Osteocyte (in vitro differentiated cells): ENCODE results near the gene TMEM94. TPM values are rescaled to one million over a fixed set of nuclear protein-coding genes. Genes with fewer than 3 reads are reported as not detected.

Source experiments
- DNase-seq: peaks from one replicate; pipeline ENCODE4 v3.0.0; 2021; ENCODE audit warnings: mixed read lengths; ENCODE audit not compliant: unreplicated experiment; ENCODE audit errors: extremely low spot score
- H3K27ac Mint-ChIP-seq: one replicate; pipeline ENCODE4 v1.8.0; 2021; ENCODE audit warnings: mild to moderate bottlenecking, mixed read lengths; ENCODE audit not compliant: unreplicated experiment
- H3K27me3 Mint-ChIP-seq: one replicate; pipeline ENCODE4 v1.8.0; 2021; ENCODE audit warnings: mixed read lengths; ENCODE audit not compliant: unreplicated experiment
- H3K36me3 Mint-ChIP-seq: one replicate; pipeline ENCODE4 v1.8.0; 2021; ENCODE audit warnings: mixed read lengths; ENCODE audit not compliant: unreplicated experiment
- H3K4me1 Mint-ChIP-seq: one replicate; pipeline ENCODE4 v1.8.0; 2021; ENCODE audit warnings: mixed read lengths; ENCODE audit not compliant: unreplicated experiment
- H3K4me3 Mint-ChIP-seq: one replicate; pipeline ENCODE4 v1.8.0; 2021; ENCODE audit warnings: mild to moderate bottlenecking, moderate library complexity, mixed read lengths; ENCODE audit not compliant: unreplicated experiment
- H3K9me3 Mint-ChIP-seq: one replicate; pipeline ENCODE4 v1.8.0; 2021; ENCODE audit warnings: mixed read lengths; ENCODE audit not compliant: unreplicated experiment
- CTCF ChIP-seq: fragments of 200-600 bp; sonication (generic); IDR thresholded peaks from 2 replicates; pipeline ENCODE4 v1.5.0; 2021; ENCODE audit warnings: antibody characterized with exemption, mild to moderate bottlenecking, moderate library complexity
- total RNA-seq: library from RNA; stranded (reverse); gene quantifications from 2 replicates; pipeline ENCODE4 v1.2.1, GENCODE V29; 2021

The TMEM94 gene
- total RNA-seq, 1 donor from 2014 or later, result 78.4 TPM

- H3K36me3 Mint-ChIP-seq, result no peaks in the 10 kb centered on the region
Observed at GRCh38 chr17:75542229-75542628, 85.8 kb downstream of the TMEM94 start.

GRCh38 chr17:75542728-75543336 is 86.4 kb downstream of the TMEM94 start:
- no peak overlapping the region for H3K4me3 Mint-ChIP-seq
- no peak for DNase-seq
- no peak for TF ChIP-seq CTCF
- no peaks in the 10 kb centered on the region for H3K36me3 Mint-ChIP-seq
- no peak overlapping the region for H3K27ac Mint-ChIP-seq
- H3K4me1 Mint-ChIP-seq, result no peaks in the 10 kb centered on the region
- peaks cover 10% of the 10 kb centered on the region for H3K27me3 Mint-ChIP-seq
- no peaks in the 10 kb centered on the region for H3K9me3 Mint-ChIP-seq

More at GRCh38 chr17:75542229-75542628, 85.8 kb downstream of the TMEM94 start:
- DNase-seq, result no peak
- Mint-ChIP-seq H3K27me3 (peaks cover 7% of the 10 kb centered on the region), H3K9me3 (no peaks in the 10 kb centered on the region), H3K4me3 (no peak overlapping the region), H3K4me1 (no peaks in the 10 kb centered on the region), H3K27ac (no peak overlapping the region)
- no peak for TF ChIP-seq CTCF

GRCh38 chr17:75544250-75544649 is 87.8 kb downstream of the TMEM94 start:
- H3K4me3 Mint-ChIP-seq, result no peak overlapping the region
- no peak overlapping the region for H3K27ac Mint-ChIP-seq
- no peaks in the 10 kb centered on the region for H3K36me3 Mint-ChIP-seq
- H3K9me3 Mint-ChIP-seq, result no peaks in the 10 kb centered on the region
- H3K4me1 Mint-ChIP-seq, result peaks cover 2% of the 10 kb centered on the region
- DNase-seq, result no peak
- H3K27me3 Mint-ChIP-seq, result peaks cover 10% of the 10 kb centered on the region
- no peak for TF ChIP-seq CTCF

GRCh38 chr17:75546181-75546580 is 89.7 kb downstream of the TMEM94 start:
- no peaks in the 10 kb centered on the region for H3K9me3 Mint-ChIP-seq
- no peak overlapping the region for H3K27ac Mint-ChIP-seq
- H3K36me3 Mint-ChIP-seq, result no peaks in the 10 kb centered on the region
- TF ChIP-seq CTCF, result no peak
- H3K27me3 Mint-ChIP-seq, result peaks cover 10% of the 10 kb centered on the region
- no peak overlapping the region for H3K4me3 Mint-ChIP-seq
- no peak for DNase-seq
- peaks cover 6% of the 10 kb centered on the region for H3K4me1 Mint-ChIP-seq

- H3K4me3 Mint-ChIP-seq, result no peak overlapping the region
- H3K9me3 Mint-ChIP-seq, result no peaks in the 10 kb centered on the region
- no peak overlapping the region for H3K27ac Mint-ChIP-seq
- no peaks in the 10 kb centered on the region for H3K36me3 Mint-ChIP-seq
- H3K4me1 Mint-ChIP-seq, result peaks cover 6% of the 10 kb centered on the region
- peaks cover 7% of the 10 kb centered on the region for H3K27me3 Mint-ChIP-seq
- no peak for TF ChIP-seq CTCF
- DNase-seq, result no peak
Observed at GRCh38 chr17:75547091-75547490, 90.7 kb downstream of the TMEM94 start.
